Testis (tissue), 3 donors: ENCODE data around the gene SIK3. TPM values are rescaled to one million over a fixed set of nuclear protein-coding genes. Genes with fewer than 3 reads are reported as not detected.

Experiments
- DNase-seq: peaks from one replicate; pipeline ENCODE4 v3.0.0-alpha.2; 2019
- H3K27ac ChIP-seq, 2 donors: fragments of 200-600 bp; sonication (generic); one replicate each; pipeline ENCODE4 v1.5.1; 2019
- H3K27me3 ChIP-seq: fragments of 200-600 bp; sonication (generic); one replicate; pipeline ENCODE4 v1.5.1; 2019
- H3K36me3 ChIP-seq: fragments of 200-600 bp; sonication (generic); one replicate; pipeline ENCODE4 v1.5.1; 2017; ENCODE audit warnings: low read depth; ENCODE audit errors: missing control alignments
- H3K4me1 ChIP-seq: fragments of 200-600 bp; sonication (generic); one replicate; pipeline ENCODE4 v1.5.1; 2019
- H3K4me3 ChIP-seq, 2 donors: fragments of 200-600 bp; sonication (generic); one replicate each; pipeline ENCODE4 v1.5.1; 2017 to 2019
- H3K9me3 ChIP-seq: fragments of 200-600 bp; sonication (generic); one replicate; pipeline ENCODE4 v1.5.1; 2017
- POLR2A ChIP-seq: fragments of 450-650 bp; IDR thresholded peaks from one replicate; pipeline ENCODE4 v1.6.1; 2017; ENCODE audit warnings: antibody characterized with exemption, mild to moderate bottlenecking, moderate library complexity
- WGBS, 2 donors: methylation state at CpG; one replicate each; pipeline ENCODE4 v1.1.5; 2018; 5-methylcytosine and 5-hydroxymethylcytosine counted together
- intact Hi-C: fragments of 100-400 bp; cut with DNase I; formaldehyde crosslinking; loops from one replicate; pipeline ENCODE4 v1.15.1; 2023; ENCODE audit warnings: low total_unique reads
- polyA plus RNA-seq: library from polyadenylated mRNA; stranded (reverse); fragments of 350-450 nt; fragmentation: Illumina TruSeq; extraction: RNeasy Lipid Tissue Mini Kit (QIAGEN cat#74804); gene quantifications from one replicate; pipeline ENCODE4 v1.2.3, GENCODE V29; 2014; ENCODE audit warnings: low read depth, low replicate concordance; ENCODE audit not compliant: insufficient read depth
- total RNA-seq, 2 donors: library from RNA; depleted of rRNA; stranded (reverse); fragments of >200 nt; gene quantifications; one replicate each; pipeline ENCODE4 v1.2.3, GENCODE V29; 2016
- TF ChIP-seq, protein P1 (sequence below), 3 experiments: fragments of 450-650 bp in 2 of 3; fragments of 200-600 bp in 1 of 3; sonication (generic) in 1 of 3; IDR thresholded peaks; one replicate each; pipeline ENCODE4 v1.5.1; 2016 to 2019; ENCODE audit warnings: antibody characterized with exemption in 3 of 3, mild to moderate bottlenecking in 2 of 3, moderate library complexity in 1 of 3

SIK3 gene
- total and polyA plus RNA-seq, 3 donors from 2014 or later, result 112 to 125 (median 123) TPM

DNA sequence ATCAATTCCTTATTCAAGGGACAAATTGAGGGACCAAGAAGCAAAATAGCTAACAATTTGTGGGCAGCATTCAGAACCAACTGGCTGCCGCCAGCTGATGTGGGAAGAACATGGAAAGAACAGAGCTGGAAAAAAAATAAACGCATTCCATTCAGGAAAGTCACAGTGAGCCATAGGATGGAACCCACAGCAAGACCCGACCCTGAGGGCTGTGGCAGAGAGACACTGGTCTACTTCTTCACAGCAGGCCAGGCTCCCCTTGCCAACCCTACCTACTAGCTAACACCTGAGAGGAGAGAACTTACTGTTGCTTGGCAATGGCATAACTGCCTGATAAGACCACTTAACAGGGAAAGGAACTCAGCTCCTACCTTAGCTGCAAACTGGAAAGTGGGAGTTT, 137.3 kb downstream of the SIK3 start:
- H3K27ac ChIP-seq, result no peak overlapping the region
- no peak overlapping the region for H3K4me3 ChIP-seq
- no peak for TF ChIP-seq POLR2A
- TF ChIP-seq, protein P1, sequence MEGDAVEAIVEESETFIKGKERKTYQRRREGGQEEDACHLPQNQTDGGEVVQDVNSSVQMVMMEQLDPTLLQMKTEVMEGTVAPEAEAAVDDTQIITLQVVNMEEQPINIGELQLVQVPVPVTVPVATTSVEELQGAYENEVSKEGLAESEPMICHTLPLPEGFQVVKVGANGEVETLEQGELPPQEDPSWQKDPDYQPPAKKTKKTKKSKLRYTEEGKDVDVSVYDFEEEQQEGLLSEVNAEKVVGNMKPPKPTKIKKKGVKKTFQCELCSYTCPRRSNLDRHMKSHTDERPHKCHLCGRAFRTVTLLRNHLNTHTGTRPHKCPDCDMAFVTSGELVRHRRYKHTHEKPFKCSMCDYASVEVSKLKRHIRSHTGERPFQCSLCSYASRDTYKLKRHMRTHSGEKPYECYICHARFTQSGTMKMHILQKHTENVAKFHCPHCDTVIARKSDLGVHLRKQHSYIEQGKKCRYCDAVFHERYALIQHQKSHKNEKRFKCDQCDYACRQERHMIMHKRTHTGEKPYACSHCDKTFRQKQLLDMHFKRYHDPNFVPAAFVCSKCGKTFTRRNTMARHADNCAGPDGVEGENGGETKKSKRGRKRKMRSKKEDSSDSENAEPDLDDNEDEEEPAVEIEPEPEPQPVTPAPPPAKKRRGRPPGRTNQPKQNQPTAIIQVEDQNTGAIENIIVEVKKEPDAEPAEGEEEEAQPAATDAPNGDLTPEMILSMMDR (IDR thresholded peaks at IDR 0.05), result no peak
- DNase-seq, result no peak
- 62 to 73% methylated on average over 3 of the region's 3 CpGs for WGBS, 2 donors
- H3K9me3 ChIP-seq, result no peaks in the 10 kb centered on the region
- no peaks in the 10 kb centered on the region for H3K27me3 ChIP-seq
- H3K4me1 ChIP-seq, result no peaks in the 10 kb centered on the region
- H3K36me3 ChIP-seq, result no peaks in the 10 kb centered on the region
- intact Hi-C loops, result no loop called here

DNA sequence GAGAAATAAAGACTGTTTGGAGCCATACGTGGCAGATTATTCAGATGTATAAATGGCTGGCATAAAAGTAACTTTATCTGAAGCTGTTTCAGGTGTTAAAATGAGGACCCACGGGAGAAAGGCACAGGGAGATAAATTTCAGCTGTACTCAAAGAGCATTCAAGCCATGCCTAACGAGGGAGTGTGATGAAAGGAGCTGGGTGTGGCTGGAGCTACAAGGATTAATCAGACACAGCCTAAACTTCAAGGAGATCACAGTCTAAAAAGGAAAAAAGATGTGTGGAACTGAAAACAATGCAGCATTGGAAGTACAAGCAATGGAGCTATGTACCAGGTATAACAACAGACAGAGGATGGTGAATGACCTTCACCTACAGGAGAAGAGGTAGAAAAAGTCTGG, 140.0 kb downstream of the SIK3 start:
- Histone ChIP-seq H3K4me3 (no peak overlapping the region), H3K27ac (no peak overlapping the region), H3K9me3 (no peaks in the 10 kb centered on the region), H3K4me1 (no peaks in the 10 kb centered on the region), H3K27me3 (no peaks in the 10 kb centered on the region), H3K36me3 (no peaks in the 10 kb centered on the region)
- WGBS, 2 donors, result 52 to 73% methylated on average over 3 of the region's 3 CpGs
- no peak for DNase-seq
- no peak for TF ChIP-seq POLR2A
- TF ChIP-seq, protein P1 (IDR thresholded peaks at IDR 0.05), result no peak
- intact Hi-C loops, result no loop called here

DNA sequence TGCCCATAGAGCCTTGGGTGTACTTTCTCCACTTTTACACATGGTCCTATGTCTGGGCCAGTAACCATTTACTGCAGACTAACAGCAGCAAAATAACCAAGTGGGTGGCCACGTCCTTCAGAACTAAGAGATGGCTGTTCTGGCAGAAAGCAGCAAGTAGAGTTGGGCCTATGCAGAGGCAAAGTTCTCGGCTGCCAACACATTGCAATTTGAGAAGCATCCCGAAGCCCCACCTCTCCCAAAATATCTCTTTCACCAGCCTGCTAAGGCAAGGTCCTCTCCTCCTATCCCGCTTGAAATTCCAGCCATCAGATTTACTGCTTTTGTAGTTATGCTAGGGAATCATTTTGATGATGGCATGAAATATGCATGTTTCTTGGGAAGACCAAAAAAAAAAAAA, 142.3 kb downstream of the SIK3 start:
- Histone ChIP-seq H3K27ac (no peak overlapping the region), H3K27me3 (no peaks in the 10 kb centered on the region), H3K4me3 (no peak overlapping the region), H3K9me3 (no peaks in the 10 kb centered on the region), H3K4me1 (no peaks in the 10 kb centered on the region), H3K36me3 (no peaks in the 10 kb centered on the region)
- intact Hi-C loops, result no loop called here
- DNase-seq, result no peak
- TF ChIP-seq, protein P1 (IDR thresholded peaks at IDR 0.05), result no peak
- no peak for TF ChIP-seq POLR2A
- WGBS, 2 donors, result 63 to 78% methylated on average over 4 of the region's 4 CpGs

DNA sequence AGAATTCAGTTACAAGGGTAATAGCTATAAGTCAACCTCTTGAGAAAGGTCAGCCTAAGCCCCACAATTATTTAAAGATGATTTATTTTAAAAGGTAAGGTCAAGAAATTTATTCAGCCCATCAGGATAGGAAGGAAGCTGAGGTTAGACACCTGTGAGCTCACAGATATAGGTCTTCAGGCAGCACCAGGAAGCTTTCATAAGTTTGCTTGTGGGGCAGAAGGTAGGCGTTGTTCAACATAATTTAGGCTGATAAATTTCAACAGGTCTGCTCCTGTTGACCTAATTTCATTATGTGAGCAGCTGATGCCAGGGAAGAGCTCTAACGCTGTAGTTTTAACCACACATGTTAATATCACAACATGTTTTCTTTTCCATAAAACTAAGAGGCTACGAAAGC, 142.7 kb downstream of the SIK3 start:
- Histone ChIP-seq H3K9me3 (no peaks in the 10 kb centered on the region), H3K27me3 (no peaks in the 10 kb centered on the region), H3K4me1 (no peaks in the 10 kb centered on the region), H3K4me3 (no peak overlapping the region), H3K36me3 (no peaks in the 10 kb centered on the region), H3K27ac (no peak overlapping the region)
- intact Hi-C loops, result no loop called here
- DNase-seq, result no peak
- 74 to 82% methylated on average over 3 of the region's 3 CpGs for WGBS, 2 donors
- TF ChIP-seq POLR2A, result no peak
- TF ChIP-seq, protein P1 (IDR thresholded peaks at IDR 0.05), result no peak

DNA sequence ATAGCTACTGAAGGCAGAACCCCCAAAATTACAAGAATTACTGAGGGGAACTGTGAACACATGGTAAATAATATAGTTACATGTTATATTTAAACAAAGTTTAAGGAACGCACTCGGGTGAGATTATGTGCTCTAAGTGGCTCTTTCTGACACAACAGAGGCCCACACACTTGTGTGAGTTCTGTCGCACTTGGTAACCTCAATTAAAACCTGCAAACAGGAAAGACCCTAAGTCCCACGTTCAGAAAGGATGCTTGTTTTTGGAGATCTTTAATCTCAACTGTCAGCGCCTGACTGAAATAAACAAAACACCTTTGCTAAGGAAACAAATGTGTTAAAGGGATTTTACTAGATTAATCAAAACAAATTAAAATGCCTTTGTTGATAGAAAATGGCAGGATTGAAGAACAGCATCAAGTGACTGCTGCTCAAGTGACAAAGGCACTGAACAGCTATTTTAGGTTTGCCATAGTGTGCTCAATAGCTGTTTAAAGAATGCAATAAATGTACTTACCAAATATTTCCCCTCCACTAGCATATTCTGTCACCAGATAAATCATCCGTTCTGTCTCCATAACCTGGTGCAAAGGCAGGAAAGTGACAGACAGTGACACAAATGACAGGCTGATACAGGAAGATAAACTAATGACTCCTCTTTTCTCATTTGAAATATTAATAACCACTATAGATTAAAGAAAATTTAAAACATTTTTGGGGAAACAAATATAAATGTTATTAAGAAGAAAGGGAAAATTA, 144.5 kb downstream of the SIK3 start:
- H3K4me1 ChIP-seq, result no peaks in the 10 kb centered on the region
- no peak overlapping the region for H3K4me3 ChIP-seq
- no peaks in the 10 kb centered on the region for H3K36me3 ChIP-seq
- H3K9me3 ChIP-seq, result no peaks in the 10 kb centered on the region
- TF ChIP-seq POLR2A, result no peak
- TF ChIP-seq, protein P1 (IDR thresholded peaks at IDR 0.05), result no peak
- WGBS, 2 donors, result 85 to 88% methylated on average over 6 of the region's 6 CpGs
- no peak overlapping the region for H3K27ac ChIP-seq
- DNase-seq, result no peak
- H3K27me3 ChIP-seq, result no peaks in the 10 kb centered on the region
- intact Hi-C loops, result no loop called here
